Measurements from ENCODE around the gene FBXO31.

The FBXO31 gene, protein sequence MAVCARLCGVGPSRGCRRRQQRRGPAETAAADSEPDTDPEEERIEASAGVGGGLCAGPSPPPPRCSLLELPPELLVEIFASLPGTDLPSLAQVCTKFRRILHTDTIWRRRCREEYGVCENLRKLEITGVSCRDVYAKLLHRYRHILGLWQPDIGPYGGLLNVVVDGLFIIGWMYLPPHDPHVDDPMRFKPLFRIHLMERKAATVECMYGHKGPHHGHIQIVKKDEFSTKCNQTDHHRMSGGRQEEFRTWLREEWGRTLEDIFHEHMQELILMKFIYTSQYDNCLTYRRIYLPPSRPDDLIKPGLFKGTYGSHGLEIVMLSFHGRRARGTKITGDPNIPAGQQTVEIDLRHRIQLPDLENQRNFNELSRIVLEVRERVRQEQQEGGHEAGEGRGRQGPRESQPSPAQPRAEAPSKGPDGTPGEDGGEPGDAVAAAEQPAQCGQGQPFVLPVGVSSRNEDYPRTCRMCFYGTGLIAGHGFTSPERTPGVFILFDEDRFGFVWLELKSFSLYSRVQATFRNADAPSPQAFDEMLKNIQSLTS

DNA sequence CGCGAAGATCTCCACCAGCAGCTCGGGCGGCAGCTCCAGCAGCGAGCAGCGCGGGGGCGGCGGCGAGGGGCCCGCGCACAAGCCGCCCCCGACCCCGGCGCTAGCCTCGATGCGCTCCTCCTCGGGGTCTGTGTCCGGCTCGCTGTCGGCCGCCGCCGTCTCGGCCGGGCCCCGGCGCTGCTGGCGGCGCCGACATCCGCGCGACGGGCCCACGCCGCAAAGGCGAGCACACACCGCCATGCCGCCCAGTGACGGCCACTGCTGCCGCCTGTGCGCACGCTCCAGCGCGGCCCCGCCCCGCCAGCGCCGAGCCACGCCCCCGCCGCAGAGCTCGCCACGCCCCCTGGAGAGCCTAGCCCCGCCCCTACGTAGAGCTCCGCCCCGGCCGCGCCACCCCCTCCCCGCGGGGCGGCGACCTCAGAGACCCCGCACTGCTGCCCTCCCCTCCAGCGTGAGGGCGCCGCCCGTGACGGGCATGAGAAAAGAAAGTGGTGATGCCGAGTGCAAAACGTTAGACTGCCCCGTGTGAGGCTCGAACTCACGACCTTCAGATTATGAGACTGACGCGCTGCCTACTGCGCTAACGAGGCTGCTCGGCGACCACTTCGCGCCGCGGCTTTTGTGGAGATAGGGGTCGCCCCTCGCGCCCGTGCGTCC lies at the start of gene FBXO31:
Gene FBXO31 (minus strand): TSS at position 272 of the 657 bp plus-strand sequence. CDS start 32 bp downstream, at position 240.
- peak; percentile 86 to 92 (median 89) for DNase-seq (ENCODE audit: low read depth in 2 of 3, low spot score in 1 of 3)

DNA sequence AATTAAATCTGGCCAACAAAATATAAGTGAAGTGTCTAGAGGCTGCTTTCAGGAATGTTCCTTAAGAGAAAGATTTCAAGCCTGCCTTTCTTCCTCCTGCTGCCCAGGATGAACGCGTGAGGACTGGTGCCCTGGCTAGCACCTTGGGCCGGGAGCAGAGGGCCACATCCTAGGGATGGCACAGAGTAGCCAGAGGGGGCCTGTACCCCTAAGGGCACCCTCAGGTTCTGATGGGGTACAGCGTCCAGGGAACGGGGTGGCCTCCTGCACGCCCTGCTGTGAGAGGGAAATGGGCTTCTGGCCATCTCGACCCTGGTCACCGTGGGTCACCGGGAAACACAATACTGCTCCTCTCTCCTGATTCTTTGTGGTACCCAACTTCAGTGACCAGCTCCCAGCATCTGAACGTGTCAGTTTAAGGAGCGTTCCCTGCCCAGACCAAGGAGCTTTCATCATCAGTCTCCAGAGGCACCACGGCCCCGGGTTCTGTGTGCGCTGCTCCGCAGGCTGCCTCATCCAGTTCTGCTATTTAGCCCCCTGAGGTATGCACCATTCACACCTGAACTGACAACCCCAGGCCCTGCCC lies 48.8 kb upstream of the FBXO31 start:
- no peak for DNase-seq (ENCODE audit: low read depth in 2 of 3, low spot score in 1 of 3)

DNA sequence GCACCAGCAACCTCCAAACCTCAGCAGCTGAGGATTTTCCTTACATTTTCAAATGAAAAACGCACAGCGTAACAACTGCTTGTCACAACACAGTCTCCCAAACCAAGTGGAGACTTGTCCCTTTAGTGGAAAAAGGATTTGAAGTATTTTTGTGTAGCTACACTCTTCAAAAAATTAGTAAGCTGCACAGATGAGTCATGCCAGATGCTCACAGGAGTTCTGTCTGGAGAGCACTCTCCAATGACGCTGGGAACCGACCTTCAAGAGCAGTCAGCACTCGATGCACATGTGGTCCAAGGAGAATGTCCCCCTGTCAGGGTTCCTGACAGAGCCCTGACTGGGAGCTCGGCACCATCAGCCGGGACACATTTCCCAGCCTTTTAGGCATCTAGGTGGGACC lies 48.4 kb upstream of the FBXO31 start:
- no peak for DNase-seq (ENCODE audit: low read depth in 2 of 3, low spot score in 1 of 3)

DNA sequence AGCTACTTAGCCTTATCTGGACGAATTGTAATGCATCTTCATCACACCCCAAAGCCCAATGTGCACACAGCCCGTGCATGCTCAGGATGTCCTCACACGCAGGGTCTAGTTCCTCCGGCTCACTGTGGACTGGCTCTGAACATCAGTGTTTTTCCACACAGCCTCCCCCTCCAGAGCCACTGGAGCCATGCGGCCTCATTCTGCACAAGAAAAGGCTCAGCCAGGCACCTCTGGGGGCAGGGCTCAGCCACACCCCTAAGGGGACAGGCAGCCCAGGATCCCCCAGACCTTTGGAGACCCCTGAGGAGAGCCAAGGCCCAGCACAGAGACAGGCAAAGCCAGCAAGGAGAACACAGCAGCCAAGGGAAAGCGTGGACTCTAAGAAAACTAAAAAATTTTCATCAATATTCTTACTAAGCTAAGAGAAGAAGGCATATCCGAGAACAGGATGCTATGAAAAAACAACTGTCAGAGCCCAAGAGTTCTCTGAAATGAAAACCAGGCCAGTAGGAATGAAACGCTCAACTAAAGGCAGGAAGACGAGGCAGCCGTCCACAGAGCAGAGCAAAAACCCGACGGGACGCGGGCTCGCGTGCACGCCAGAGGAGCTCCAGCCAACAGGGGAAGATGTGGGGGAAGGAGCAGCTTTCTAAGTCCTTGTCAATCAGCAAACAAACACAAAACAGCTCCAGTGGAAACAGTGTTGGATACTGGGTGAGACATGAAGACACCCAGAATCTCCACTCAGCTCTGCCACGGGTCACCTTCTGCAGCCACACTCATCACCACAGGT lies 43.0 kb upstream of the FBXO31 start:
- no peak for DNase-seq (ENCODE audit: low read depth in 2 of 3, low spot score in 1 of 3)

DNA sequence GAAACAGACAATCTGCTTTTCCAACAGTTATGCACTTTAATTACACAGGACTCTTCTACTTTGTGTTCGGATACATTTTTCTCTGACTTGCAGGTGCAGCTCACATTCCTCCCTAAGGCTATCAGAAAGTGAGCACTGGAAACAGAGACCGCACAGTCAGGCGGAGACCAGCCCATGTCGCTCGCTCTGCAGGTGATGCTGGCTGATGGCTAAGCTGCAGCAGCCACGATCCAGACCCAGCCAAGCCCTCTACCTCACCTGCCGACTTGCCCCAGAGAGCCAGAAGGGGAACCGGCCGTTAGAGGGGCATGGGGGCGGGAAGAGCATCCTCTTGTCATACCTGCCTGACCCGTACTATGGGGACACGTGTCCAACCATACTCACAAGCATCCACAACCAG lies 42.4 kb upstream of the FBXO31 start:
- no peak for DNase-seq (ENCODE audit: low read depth in 2 of 3, low spot score in 1 of 3)

DNA sequence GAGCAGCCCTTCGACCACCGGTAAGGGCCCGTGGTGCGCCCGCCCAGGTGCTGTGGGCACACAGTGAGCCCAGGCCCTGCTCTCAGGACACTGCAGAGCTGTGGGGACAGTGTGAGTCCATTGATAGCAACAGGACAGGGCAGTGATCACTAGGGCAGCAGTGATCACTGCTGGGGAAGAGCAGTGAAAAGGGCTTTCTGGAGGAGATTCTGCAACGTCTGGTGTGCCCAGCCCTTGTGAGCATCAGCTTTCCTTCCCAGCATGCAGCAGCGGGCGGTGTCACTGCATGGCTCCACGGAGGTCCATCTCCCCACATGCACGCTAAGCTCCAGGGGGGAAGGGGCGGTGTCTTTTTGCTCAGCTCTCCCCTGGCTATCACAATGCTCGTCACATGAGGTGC lies 40.7 kb upstream of the FBXO31 start:
- DNase-seq (ENCODE audit: low read depth in 2 of 3, low spot score in 1 of 3): no peak

DNA sequence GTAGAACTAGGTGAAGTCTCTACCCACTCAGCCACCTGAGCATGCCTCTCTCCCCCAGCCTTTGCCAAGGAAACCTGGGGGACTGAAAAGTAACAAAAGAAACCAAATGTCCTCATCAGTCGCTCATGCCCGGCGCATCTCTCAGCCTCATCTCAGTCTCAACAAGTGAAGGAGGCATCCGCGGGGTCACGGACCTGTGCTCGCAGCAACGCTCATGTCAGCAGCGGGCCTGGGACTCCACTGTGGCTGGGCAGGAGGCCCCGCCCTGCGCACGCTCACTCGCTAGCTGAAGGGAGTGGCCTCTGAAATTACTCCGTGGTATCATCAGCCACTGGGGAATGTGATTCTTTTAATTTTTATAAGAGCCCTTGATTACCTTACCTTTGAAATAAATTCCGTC lies 39.9 kb upstream of the FBXO31 start:
- DNase-seq (ENCODE audit: low read depth in 2 of 3, low spot score in 1 of 3): no peak

DNA sequence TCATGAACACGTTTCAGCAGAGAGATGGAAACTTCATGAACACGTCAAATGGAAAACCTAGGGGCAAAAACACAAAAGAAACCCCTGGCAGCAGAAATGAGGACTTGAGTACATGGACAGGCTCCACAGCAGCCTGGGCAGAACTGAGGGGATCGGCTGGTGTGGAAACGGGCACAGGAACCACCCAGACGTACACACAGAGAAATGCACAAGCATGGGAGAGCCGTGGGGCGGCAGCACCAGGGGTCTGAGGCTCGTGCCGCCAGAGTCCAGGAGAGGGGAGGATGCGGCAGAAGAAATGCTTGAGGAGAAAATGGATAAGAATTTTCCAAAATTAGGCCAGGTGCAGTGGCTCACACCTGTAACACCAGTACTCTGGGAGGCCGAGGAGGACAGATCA lies 38.5 kb upstream of the FBXO31 start:
- DNase-seq (ENCODE audit: low read depth in 2 of 3, low spot score in 1 of 3): no peak

DNA sequence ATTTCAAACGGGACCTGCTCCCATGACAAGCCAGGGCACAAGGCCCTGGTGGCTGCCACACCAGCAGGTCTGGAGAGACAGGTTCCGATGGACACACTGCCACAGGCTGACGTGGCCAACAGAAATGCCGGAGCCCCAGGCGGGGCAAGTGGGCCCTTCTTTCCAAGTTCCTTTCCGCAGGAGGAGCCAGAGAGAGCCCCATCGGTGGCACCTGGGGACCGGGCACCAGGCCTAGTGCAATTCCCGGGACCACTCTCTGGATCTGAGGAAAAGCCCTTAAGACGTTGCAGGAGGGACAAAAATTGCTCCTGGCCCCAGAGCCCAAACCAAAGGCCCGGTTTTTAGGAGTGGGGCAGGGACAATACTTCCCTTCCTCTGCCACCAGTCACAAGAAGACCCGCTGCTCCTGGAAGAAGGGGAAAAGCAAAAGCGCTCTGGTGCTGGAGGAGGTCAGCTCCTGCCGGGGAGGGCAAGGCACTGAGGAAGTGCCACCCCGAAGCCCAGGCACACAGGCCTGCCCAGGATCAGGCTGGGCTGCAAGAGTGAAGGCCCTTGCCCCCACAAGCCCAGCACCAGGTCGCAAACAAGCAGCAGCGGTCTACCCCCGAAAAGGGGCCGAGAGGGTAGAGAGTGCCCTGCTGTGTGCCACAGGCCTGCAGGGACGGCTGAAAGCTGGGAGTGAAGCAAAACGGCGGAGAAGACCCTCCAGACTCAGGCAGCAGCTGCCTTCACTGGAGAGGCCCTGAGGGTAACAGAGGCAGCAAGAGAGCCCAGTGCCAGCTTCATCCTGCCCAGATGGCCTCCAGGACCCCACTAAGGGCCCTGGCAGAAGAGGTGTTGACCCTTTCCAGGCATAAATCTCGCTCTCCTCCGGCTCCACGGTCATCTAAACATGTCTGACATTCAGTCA lies 37.7 kb upstream of the FBXO31 start:
- DNase-seq (ENCODE audit: low read depth in 2 of 3, low spot score in 1 of 3): no peak

DNA sequence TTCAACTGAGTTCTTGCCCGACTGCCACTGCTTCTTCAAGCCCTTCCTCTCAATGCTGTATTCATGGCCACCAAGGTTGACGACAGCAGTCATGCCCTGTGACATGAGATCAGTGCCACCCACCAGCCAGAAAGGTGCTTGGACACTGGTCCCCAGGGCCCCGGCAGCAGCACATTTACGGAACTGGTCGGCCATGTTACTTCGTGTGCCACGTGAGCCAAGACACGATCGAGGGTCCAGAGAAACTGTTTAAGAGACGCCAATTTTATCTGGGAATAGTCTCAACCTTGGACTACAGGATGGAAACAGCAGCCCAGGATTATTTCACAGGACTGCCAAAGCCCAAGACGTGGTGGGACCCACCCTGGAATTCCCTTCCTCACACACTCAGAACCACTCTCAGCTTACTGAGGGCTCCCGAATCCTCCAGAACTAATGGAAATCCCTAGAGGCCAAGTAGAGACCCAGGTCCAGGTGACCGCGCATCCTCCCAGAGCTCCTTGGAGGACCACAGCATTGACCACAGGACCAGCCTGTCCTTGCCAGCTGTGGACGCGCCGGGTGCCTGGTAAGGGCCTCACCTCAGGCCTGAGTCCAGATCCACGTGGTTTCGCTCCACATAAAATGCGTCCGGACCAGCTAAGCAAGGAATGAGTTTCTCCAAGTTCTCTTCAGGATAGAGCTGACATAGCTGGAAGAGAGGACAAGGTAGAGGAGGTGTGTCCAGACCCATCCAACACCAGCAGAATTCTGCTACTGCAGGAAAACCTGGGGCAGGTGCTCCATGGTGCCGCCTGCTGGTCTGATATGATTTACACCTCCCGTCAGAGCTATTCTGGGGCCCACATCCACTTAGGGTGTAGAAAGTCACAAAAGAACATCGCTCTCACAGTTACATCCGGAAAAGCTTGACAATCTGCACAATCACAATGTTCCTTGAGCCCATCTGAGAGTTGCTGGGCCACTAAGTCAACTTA lies 36.7 kb upstream of the FBXO31 start:
- no peak for DNase-seq (ENCODE audit: low read depth in 2 of 3, low spot score in 1 of 3)

DNA sequence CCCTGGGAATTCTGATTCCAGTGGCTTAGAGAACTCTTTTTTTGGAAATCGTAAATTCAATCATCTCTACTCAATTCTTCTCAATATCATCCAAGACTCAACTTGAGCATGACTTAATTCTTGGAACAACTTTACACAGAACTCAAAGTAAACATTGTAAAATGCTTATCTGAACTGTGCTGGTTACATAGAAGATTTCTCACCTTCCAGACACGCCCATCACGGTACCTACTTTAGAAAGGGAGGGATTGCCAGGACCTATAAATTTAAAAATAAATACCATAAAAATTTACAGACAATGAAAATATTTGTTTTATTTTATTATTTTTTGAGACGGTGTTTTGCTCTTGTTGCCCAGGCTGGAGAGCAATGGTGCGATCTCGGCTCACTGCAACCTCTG lies 35.1 kb upstream of the FBXO31 start:
- DNase-seq (ENCODE audit: low read depth in 2 of 3, low spot score in 1 of 3): no peak

DNA sequence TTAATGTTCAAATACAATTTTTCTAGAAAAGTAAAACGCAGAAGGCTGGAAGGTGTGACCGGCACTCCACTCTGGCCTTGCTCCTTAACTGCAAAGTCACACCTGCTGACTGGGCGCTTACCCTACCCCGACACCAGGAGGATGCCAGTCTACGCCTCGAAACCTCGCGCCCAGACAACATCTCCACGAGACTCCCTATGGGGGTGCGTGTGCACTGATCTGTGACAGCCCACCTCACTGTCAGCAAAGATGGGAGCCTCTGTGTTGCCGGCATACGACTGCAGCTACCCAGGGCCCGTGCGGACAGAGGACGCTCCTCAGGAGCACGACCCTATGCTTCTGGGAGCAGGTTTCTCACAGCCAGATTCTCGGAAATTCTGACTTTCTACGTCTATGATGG lies 34.6 kb upstream of the FBXO31 start:
- no peak for DNase-seq (ENCODE audit: low read depth in 2 of 3, low spot score in 1 of 3)

DNA sequence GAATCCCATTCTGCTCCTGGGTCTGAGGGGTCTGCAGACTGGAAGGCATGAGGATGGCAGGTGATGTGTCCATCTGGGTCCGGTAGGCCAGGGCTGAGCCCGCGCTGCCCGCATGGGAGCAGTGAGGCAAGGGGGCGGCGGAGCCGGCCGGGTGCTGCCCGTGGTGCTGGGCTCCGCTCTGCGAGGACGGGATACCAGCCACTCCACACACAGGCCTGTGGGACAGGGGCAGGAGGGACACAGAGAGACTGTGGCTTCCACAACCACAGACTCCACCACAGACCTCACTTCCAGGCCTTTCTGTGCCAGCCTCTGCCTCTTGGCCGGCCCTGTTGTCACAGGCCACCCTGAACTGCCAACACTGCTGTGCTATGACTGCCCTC lies 33.9 kb upstream of the FBXO31 start:
- DNase-seq (ENCODE audit: low read depth in 2 of 3, low spot score in 1 of 3): no peak

DNA sequence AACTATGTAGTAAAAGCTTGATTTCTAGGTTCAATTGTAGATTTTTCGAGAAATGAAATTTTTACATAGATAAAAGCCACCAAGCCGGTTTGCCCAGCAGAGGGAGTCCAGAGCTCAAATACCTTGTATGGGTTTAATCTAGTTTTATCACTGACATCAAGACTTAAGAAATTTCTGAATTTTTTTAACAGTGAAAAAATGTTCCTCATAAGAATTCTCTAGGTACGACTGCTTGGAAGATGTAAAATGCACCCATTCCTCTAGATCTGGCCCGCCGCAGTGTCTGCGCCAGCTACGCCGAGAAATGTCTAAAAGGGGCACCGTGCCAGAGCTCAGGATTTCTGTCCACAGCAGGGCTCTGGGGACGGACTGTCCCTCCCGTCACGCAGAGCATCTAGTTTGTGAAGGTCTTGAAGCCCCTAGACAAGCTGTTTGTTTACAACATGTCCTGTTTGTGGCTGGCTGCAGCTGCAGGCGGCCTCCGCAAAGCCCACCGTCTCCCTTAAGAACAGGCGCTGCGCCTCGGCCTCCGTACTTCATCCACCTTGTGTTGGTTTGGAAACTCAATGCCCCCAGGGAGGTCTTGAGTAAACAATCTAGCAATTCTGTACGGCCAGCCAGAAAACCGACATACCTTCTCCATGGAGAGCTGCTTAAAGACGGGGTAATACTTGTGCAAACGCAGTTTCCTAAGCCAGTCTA lies 33.4 kb upstream of the FBXO31 start:
- DNase-seq (ENCODE audit: low read depth in 2 of 3, low spot score in 1 of 3): peak in 1 of 3 donors; percentile 26

DNA sequence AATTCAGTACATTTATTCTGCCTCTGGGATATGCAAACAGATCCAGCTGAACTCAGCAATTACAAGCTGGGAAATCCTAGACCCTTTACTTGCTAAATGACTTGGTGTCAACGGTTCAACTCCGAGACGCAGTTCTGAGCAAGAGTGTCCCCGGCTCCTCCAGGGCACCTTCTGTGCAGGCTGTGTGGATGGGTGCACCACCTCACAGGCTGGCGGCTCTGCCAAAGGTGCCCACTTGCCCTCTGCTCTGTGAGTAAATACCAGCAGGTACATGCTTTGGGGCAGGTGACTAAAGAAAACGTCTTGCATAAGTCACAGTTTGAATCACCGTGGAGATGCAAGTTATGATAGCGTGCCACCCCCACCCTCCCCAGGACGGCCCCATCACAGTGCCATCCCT lies 31.9 kb upstream of the FBXO31 start:
- DNase-seq (ENCODE audit: low read depth in 2 of 3, low spot score in 1 of 3): no peak

DNA sequence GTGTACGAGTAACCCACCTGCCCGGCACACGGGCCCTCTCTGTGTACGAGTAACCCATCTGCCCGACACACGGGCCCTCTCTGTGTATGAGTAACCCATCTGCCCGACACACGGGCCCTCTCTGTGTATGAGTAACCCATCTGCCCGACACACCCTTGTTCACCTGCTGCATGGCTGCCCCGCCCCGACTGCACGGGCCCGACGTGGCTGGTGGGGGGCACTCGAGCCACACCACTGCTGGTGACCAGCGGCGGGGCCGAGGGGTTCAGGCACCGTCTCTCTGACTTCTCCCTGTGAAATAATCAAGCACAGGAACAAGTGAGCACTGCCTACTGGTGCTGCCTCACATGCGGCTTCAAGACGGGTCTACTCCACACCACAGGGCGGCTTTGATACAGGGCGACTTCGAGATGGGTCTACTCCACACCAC lies 30.7 kb upstream of the FBXO31 start:
- no peak for DNase-seq (ENCODE audit: low read depth in 2 of 3, low spot score in 1 of 3)

DNA sequence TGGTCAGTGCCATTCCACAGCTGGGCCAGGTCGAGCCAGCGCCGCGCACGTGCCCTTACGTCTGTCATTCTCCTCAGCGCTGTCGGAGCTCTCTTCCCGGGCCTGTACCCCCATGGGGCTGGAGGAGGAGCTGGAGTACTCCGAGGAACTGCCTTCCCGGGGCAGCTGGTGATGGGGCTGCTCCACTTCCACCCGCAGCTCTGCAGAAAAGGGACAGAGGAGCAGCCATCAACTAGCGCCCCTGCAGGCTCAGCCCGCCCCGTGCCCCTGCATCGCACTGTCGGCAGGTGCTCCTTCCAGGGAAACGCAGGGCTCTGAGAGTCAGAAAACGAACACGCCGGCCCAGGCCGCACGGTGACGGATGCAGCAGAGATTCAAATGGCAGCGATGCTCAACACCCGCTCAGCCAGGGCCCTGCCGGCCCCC lies 29.4 kb upstream of the FBXO31 start:
- no peak for DNase-seq (ENCODE audit: low read depth in 2 of 3, low spot score in 1 of 3)

DNA sequence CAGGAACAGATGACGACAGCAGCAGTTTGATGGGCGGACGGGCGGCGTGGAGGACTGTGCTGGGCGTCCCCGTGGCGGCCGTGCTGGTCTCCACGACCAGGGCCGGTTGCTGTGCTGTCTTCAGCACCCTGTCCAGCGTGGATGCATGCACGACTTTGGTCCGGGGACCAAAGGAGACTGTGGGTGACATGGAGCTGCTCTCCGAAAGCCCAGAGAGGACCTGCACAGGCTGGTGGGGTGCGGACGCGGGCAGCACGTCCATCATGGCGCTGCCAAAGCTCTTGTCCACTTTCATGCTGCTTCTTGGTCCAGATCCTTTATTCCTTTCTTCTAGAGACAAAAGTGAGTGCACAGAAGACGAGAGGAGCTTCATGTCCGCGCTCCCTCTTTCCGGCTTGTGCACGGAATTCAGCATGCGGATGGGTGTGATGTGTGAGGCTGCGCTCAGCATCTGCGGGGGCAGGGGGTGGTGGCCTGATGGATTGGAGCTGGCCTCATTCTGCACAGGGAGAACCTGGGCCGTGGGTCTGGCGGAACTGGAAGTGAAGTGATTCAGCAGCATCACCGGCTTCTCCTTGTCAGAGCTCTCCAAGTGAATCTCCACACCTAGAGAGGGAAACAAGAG lies 28.9 kb upstream of the FBXO31 start:
- DNase-seq (ENCODE audit: low read depth in 2 of 3, low spot score in 1 of 3): no peak
